ENCODE measurements around the gene REG1A. TPM values are rescaled to one million over a fixed set of nuclear protein-coding genes. Genes with fewer than 3 reads are reported as not detected.

REG1A gene
- total RNA-seq (0.14 TPM), polyA plus RNA-seq (2.4 TPM)
- long read RNA-seq, donor 1, result 0 reads
- long read RNA-seq, donor 2, result 0 reads
- long read RNA-seq, donor 3, result 0 reads
- long read RNA-seq, donor 4, result 0 reads
- long read RNA-seq, donor 5, result 0 reads
- long read RNA-seq, donor 6, result 0 reads
- long read RNA-seq, donor 7, result 0 reads
- long read RNA-seq, donor 8, result 0 reads
- long read RNA-seq, donor 9, result 0 reads
- long read RNA-seq, donor 10, result 0 reads

GRCh38 chr2:79120194-79120713, at the start of gene REG1A:
Gene REG1A, plus strand, starts transcription at chr2:79120488. Its CDS starts 374 bp downstream, at chr2:79120862.
- no peak for DNase-seq (ENCODE audit: low read depth in 6 of 9, low spot score in 9 of 9)
- Histone ChIP-seq H3K27ac (ENCODE audit: low read depth in 1 of 2, low read length in 1 of 2) (no peak within 1 kb of the TSS), H3K4me3 (ENCODE audit: low read length in 2 of 2) (no peak within 1 kb of the TSS), H3K27me3 (ENCODE audit: control insufficient read depth in 2 of 2, insufficient read depth in 1 of 2, low read length in 1 of 2) (no peaks in the 10 kb centered on the region), H3K4me1 (ENCODE audit: control insufficient read depth in 2 of 2, insufficient read depth in 2 of 2, low read length in 2 of 2) (no peaks in the 10 kb centered on the region), H3K36me3 (ENCODE audit: control insufficient read depth in 2 of 2, insufficient read depth in 2 of 2, low read length in 1 of 2) (no peaks in the 10 kb centered on the region), H3K9me3 (ENCODE audit: control insufficient read depth in 2 of 2, insufficient read depth in 1 of 2, low read length in 1 of 2) (no peaks in the 10 kb centered on the region)
- 80% methylated on average over 6 of the region's 6 CpGs for WGBS

- no peaks in the 10 kb centered on the region for H3K4me1 ChIP-seq (ENCODE audit: control insufficient read depth in 2 of 2, insufficient read depth in 2 of 2, low read length in 2 of 2)
- no peak overlapping the region for H3K4me3 ChIP-seq (ENCODE audit: low read length in 2 of 2)
- no peaks in the 10 kb centered on the region for H3K27me3 ChIP-seq (ENCODE audit: control insufficient read depth in 2 of 2, insufficient read depth in 1 of 2, low read length in 1 of 2)
- H3K27ac ChIP-seq (ENCODE audit: low read depth in 1 of 2, low read length in 1 of 2), result no peak overlapping the region
- H3K36me3 ChIP-seq (ENCODE audit: control insufficient read depth in 2 of 2, insufficient read depth in 2 of 2, low read length in 1 of 2), result no peaks in the 10 kb centered on the region
- no peak for DNase-seq (ENCODE audit: low read depth in 6 of 9, low spot score in 9 of 9)
- WGBS, result 88% methylated on average over 2 of the region's 2 CpGs
- H3K9me3 ChIP-seq (ENCODE audit: control insufficient read depth in 2 of 2, insufficient read depth in 1 of 2, low read length in 1 of 2), result no peaks in the 10 kb centered on the region
Observed at GRCh38 chr2:79071078-79071477, 49.2 kb upstream of the REG1A start.

- H3K4me1 ChIP-seq (ENCODE audit: control insufficient read depth in 2 of 2, insufficient read depth in 2 of 2, low read length in 2 of 2), result no peaks in the 10 kb centered on the region
- 94% methylated on average over 5 of the region's 5 CpGs for WGBS
Observed at GRCh38 chr2:79082987-79083386, 37.3 kb upstream of the REG1A start.

GRCh38 chr2:79083597-79084251, 36.6 kb upstream of the REG1A start:
- no peaks in the 10 kb centered on the region for H3K9me3 ChIP-seq (ENCODE audit: control insufficient read depth in 2 of 2, insufficient read depth in 1 of 2, low read length in 1 of 2)
- H3K4me1 ChIP-seq (ENCODE audit: control insufficient read depth in 2 of 2, insufficient read depth in 2 of 2, low read length in 2 of 2), result no peaks in the 10 kb centered on the region
- no peak for DNase-seq (ENCODE audit: low read depth in 6 of 9, low spot score in 9 of 9)
- no peaks in the 10 kb centered on the region for H3K27me3 ChIP-seq (ENCODE audit: control insufficient read depth in 2 of 2, insufficient read depth in 1 of 2, low read length in 1 of 2)
- no peak overlapping the region for H3K4me3 ChIP-seq (ENCODE audit: low read length in 2 of 2)
- no peaks in the 10 kb centered on the region for H3K36me3 ChIP-seq (ENCODE audit: control insufficient read depth in 2 of 2, insufficient read depth in 2 of 2, low read length in 1 of 2)
- no peak overlapping the region for H3K27ac ChIP-seq (ENCODE audit: low read depth in 1 of 2, low read length in 1 of 2)

More at GRCh38 chr2:79082987-79083386, 37.3 kb upstream of the REG1A start:
- H3K27ac ChIP-seq (ENCODE audit: low read depth in 1 of 2, low read length in 1 of 2), result no peak overlapping the region
- H3K36me3 ChIP-seq (ENCODE audit: control insufficient read depth in 2 of 2, insufficient read depth in 2 of 2, low read length in 1 of 2), result no peaks in the 10 kb centered on the region
- no peaks in the 10 kb centered on the region for H3K9me3 ChIP-seq (ENCODE audit: control insufficient read depth in 2 of 2, insufficient read depth in 1 of 2, low read length in 1 of 2)
- DNase-seq (ENCODE audit: low read depth in 6 of 9, low spot score in 9 of 9), result no peak
- no peaks in the 10 kb centered on the region for H3K27me3 ChIP-seq (ENCODE audit: control insufficient read depth in 2 of 2, insufficient read depth in 1 of 2, low read length in 1 of 2)
- no peak overlapping the region for H3K4me3 ChIP-seq (ENCODE audit: low read length in 2 of 2)

- H3K27me3 ChIP-seq (ENCODE audit: control insufficient read depth in 2 of 2, insufficient read depth in 1 of 2, low read length in 1 of 2), result no peaks in the 10 kb centered on the region
- no peak overlapping the region for H3K4me3 ChIP-seq (ENCODE audit: low read length in 2 of 2)
- no peak overlapping the region for H3K27ac ChIP-seq (ENCODE audit: low read depth in 1 of 2, low read length in 1 of 2)
- 77% methylated on average over 3 of the region's 3 CpGs for WGBS
- H3K9me3 ChIP-seq (ENCODE audit: control insufficient read depth in 2 of 2, insufficient read depth in 1 of 2, low read length in 1 of 2), result no peaks in the 10 kb centered on the region
- no peaks in the 10 kb centered on the region for H3K4me1 ChIP-seq (ENCODE audit: control insufficient read depth in 2 of 2, insufficient read depth in 2 of 2, low read length in 2 of 2)
- no peak for DNase-seq (ENCODE audit: low read depth in 6 of 9, low spot score in 9 of 9)
- H3K36me3 ChIP-seq (ENCODE audit: control insufficient read depth in 2 of 2, insufficient read depth in 2 of 2, low read length in 1 of 2), result no peaks in the 10 kb centered on the region
Observed at GRCh38 chr2:79084495-79085135, 35.7 kb upstream of the REG1A start.

GRCh38 chr2:79085382-79085781, 34.9 kb upstream of the REG1A start:
- Histone ChIP-seq H3K27ac (ENCODE audit: low read depth in 1 of 2, low read length in 1 of 2) (no peak overlapping the region), H3K27me3 (ENCODE audit: control insufficient read depth in 2 of 2, insufficient read depth in 1 of 2, low read length in 1 of 2) (no peaks in the 10 kb centered on the region), H3K4me1 (ENCODE audit: control insufficient read depth in 2 of 2, insufficient read depth in 2 of 2, low read length in 2 of 2) (no peaks in the 10 kb centered on the region), H3K36me3 (ENCODE audit: control insufficient read depth in 2 of 2, insufficient read depth in 2 of 2, low read length in 1 of 2) (no peaks in the 10 kb centered on the region), H3K4me3 (ENCODE audit: low read length in 2 of 2) (no peak overlapping the region), H3K9me3 (ENCODE audit: control insufficient read depth in 2 of 2, insufficient read depth in 1 of 2, low read length in 1 of 2) (no peaks in the 10 kb centered on the region)
- DNase-seq (ENCODE audit: low read depth in 6 of 9, low spot score in 9 of 9), result no peak
- 93% methylated on average over 3 of the region's 3 CpGs for WGBS

- no peaks in the 10 kb centered on the region for H3K9me3 ChIP-seq (ENCODE audit: control insufficient read depth in 2 of 2, insufficient read depth in 1 of 2, low read length in 1 of 2)
- DNase-seq (ENCODE audit: low read depth in 6 of 9, low spot score in 9 of 9), result no peak
Observed at GRCh38 chr2:79086255-79086654, 34.0 kb upstream of the REG1A start.

GRCh38 chr2:79087785-79088364, 32.4 kb upstream of the REG1A start, which contains the start of gene REG1B:
Gene REG1B, minus strand, starts transcription at chr2:79087993. Its CDS starts 381 bp downstream, at chr2:79087612.
- H3K9me3 ChIP-seq (ENCODE audit: control insufficient read depth in 2 of 2, insufficient read depth in 1 of 2, low read length in 1 of 2), result no peaks in the 10 kb centered on the region
- no peak for DNase-seq (ENCODE audit: low read depth in 6 of 9, low spot score in 9 of 9)
- H3K27me3 ChIP-seq (ENCODE audit: control insufficient read depth in 2 of 2, insufficient read depth in 1 of 2, low read length in 1 of 2), result no peaks in the 10 kb centered on the region
- H3K36me3 ChIP-seq (ENCODE audit: control insufficient read depth in 2 of 2, insufficient read depth in 2 of 2, low read length in 1 of 2), result no peaks in the 10 kb centered on the region
- no peak within 1 kb of the TSS for H3K27ac ChIP-seq (ENCODE audit: low read depth in 1 of 2, low read length in 1 of 2)
- H3K4me1 ChIP-seq (ENCODE audit: control insufficient read depth in 2 of 2, insufficient read depth in 2 of 2, low read length in 2 of 2), result no peaks in the 10 kb centered on the region
- no peak within 1 kb of the TSS for H3K4me3 ChIP-seq (ENCODE audit: low read length in 2 of 2)
- WGBS, result 86% methylated on average over 2 of the region's 2 CpGs

More at GRCh38 chr2:79086255-79086654, 34.0 kb upstream of the REG1A start:
- Histone ChIP-seq H3K36me3 (ENCODE audit: control insufficient read depth in 2 of 2, insufficient read depth in 2 of 2, low read length in 1 of 2) (no peaks in the 10 kb centered on the region), H3K4me3 (ENCODE audit: low read length in 2 of 2) (no peak overlapping the region), H3K4me1 (ENCODE audit: control insufficient read depth in 2 of 2, insufficient read depth in 2 of 2, low read length in 2 of 2) (no peaks in the 10 kb centered on the region), H3K27ac (ENCODE audit: low read depth in 1 of 2, low read length in 1 of 2) (no peak overlapping the region), H3K27me3 (ENCODE audit: control insufficient read depth in 2 of 2, insufficient read depth in 1 of 2, low read length in 1 of 2) (no peaks in the 10 kb centered on the region)
- WGBS, result 95% methylated on average over 4 of the region's 4 CpGs

- no peak overlapping the region for H3K4me3 ChIP-seq (ENCODE audit: low read length in 2 of 2)
- H3K27me3 ChIP-seq (ENCODE audit: control insufficient read depth in 2 of 2, insufficient read depth in 1 of 2, low read length in 1 of 2), result no peaks in the 10 kb centered on the region
- peaks cover 0 to 8% of the 10 kb centered on the region in 2 donors for H3K9me3 ChIP-seq (ENCODE audit: control insufficient read depth in 2 of 2, insufficient read depth in 1 of 2, low read length in 1 of 2)
- WGBS, result 96% methylated on average over 4 of the region's 4 CpGs
- H3K36me3 ChIP-seq (ENCODE audit: control insufficient read depth in 2 of 2, insufficient read depth in 2 of 2, low read length in 1 of 2), result no peaks in the 10 kb centered on the region
- no peak for DNase-seq (ENCODE audit: low read depth in 6 of 9, low spot score in 9 of 9)
- H3K4me1 ChIP-seq (ENCODE audit: control insufficient read depth in 2 of 2, insufficient read depth in 2 of 2, low read length in 2 of 2), result no peaks in the 10 kb centered on the region
- H3K27ac ChIP-seq (ENCODE audit: low read depth in 1 of 2, low read length in 1 of 2), result no peak overlapping the region
Observed at GRCh38 chr2:79090693-79091092, 29.6 kb upstream of the REG1A start.

Measured in thymus (tissue), 14 donors.